Measurements from ENCODE around the gene ADD1. TPM values are rescaled to one million over a fixed set of nuclear protein-coding genes. Genes with fewer than 3 reads are reported as not detected.
A peak's percentile ranks its signal among the peaks of the same experiment; 100 is the strongest.

Gene ADD1
- total RNA-seq, 1 experiment from 2014 or later: 125 TPM

DNA sequence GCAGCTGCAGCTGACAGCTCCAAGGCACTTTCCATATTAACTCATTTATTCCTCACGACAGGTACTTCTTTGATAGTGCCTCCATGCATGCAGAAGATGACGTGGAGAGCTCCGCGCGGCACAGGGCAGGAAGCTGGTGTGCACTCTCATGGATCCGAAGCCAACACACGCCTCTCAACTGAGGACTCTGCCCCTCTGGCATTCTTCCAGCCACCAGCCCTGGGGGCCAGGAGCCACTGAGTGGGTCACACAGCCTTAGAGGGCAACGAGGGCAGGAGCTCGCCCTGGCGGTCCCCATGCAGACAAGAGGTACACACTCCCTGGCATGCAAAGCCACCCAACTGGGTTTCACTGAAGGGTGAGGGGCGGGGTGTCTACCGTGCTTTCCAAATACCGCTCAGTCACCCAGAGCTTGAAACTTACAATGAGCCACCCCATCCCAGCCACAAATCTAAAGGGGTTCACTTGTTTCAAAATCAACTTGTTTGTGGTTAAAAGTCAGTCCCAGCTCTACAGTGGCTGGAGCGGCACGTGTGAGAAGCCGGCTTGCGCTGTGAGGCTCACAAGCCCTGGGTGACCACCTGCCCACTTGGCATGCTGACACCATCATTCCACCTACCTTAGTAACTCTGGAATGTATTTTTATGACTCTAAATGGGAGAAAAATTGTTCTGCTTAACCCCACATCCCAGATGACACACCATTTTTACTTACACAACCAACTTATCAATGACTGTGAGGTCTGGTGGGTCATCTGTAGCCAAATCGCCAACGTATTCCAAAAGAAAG lies 103.4 kb downstream of the ADD1 start:
- BruUV-seq (replicated peaks): no TSS peak
- Mint-ChIP-seq H3K9me3 (ENCODE audit: low read depth, unreplicated experiment) (no peaks in the 10 kb centered on the region), H3K4me1 (ENCODE audit: low read depth, unreplicated experiment) (no peaks in the 10 kb centered on the region), H3K27me3 (ENCODE audit: unreplicated experiment) (no peaks in the 10 kb centered on the region), H3K27ac (ENCODE audit: unreplicated experiment) (no peak overlapping the region), H3K4me3 (ENCODE audit: low read depth, unreplicated experiment) (no peak overlapping the region), H3K36me3 (ENCODE audit: insufficient read depth, unreplicated experiment) (peaks cover 49% of the 10 kb centered on the region)
- CTCF ChIA-PET: interaction anchor here (0.5 kb wide), 1 partner anchor 49 kb away, joined by 4 read pairs; no protein-coding TSS in a partner anchor
- DNase-seq: no peak
- intact Hi-C loops (cut with micrococcal nuclease; ENCODE audit: unreplicated experiment): no loop called here
- TF ChIP-seq, protein P1, sequence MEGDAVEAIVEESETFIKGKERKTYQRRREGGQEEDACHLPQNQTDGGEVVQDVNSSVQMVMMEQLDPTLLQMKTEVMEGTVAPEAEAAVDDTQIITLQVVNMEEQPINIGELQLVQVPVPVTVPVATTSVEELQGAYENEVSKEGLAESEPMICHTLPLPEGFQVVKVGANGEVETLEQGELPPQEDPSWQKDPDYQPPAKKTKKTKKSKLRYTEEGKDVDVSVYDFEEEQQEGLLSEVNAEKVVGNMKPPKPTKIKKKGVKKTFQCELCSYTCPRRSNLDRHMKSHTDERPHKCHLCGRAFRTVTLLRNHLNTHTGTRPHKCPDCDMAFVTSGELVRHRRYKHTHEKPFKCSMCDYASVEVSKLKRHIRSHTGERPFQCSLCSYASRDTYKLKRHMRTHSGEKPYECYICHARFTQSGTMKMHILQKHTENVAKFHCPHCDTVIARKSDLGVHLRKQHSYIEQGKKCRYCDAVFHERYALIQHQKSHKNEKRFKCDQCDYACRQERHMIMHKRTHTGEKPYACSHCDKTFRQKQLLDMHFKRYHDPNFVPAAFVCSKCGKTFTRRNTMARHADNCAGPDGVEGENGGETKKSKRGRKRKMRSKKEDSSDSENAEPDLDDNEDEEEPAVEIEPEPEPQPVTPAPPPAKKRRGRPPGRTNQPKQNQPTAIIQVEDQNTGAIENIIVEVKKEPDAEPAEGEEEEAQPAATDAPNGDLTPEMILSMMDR (IDR thresholded peaks at IDR 0.05; ENCODE audit: unreplicated experiment): no peak

DNA sequence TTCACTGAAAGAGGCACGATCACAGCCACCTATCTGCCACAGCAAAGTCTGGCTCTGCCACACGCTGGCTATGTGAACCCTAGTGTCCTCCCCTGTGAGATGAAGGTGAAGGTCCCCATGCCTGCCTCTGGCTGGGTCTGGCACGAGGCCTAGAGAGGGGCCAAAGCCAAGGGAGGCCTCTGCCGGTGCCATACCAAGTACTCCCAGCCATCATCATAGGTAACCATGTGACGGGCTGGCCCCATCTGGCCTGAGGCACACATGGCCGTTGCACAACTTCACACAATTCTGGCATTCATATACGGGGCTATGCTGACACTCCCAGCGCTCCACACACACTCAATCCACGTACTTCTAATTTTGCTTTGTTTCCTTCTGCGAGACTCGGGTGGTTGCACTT lies 104.3 kb downstream of the ADD1 start:
- Mint-ChIP-seq H3K27me3 (ENCODE audit: unreplicated experiment) (no peaks in the 10 kb centered on the region), H3K27ac (ENCODE audit: unreplicated experiment) (no peak overlapping the region), H3K36me3 (ENCODE audit: insufficient read depth, unreplicated experiment) (peaks cover 49% of the 10 kb centered on the region), H3K4me1 (ENCODE audit: low read depth, unreplicated experiment) (no peaks in the 10 kb centered on the region), H3K4me3 (ENCODE audit: low read depth, unreplicated experiment) (no peak overlapping the region), H3K9me3 (ENCODE audit: low read depth, unreplicated experiment) (no peaks in the 10 kb centered on the region)
- CTCF ChIA-PET: no interaction called here
- no peak for DNase-seq
- intact Hi-C loops (cut with micrococcal nuclease; ENCODE audit: unreplicated experiment): no loop called here
- no TSS peak for BruUV-seq (replicated peaks)
- TF ChIP-seq, protein P1 (IDR thresholded peaks at IDR 0.05; ENCODE audit: unreplicated experiment): no peak

DNA sequence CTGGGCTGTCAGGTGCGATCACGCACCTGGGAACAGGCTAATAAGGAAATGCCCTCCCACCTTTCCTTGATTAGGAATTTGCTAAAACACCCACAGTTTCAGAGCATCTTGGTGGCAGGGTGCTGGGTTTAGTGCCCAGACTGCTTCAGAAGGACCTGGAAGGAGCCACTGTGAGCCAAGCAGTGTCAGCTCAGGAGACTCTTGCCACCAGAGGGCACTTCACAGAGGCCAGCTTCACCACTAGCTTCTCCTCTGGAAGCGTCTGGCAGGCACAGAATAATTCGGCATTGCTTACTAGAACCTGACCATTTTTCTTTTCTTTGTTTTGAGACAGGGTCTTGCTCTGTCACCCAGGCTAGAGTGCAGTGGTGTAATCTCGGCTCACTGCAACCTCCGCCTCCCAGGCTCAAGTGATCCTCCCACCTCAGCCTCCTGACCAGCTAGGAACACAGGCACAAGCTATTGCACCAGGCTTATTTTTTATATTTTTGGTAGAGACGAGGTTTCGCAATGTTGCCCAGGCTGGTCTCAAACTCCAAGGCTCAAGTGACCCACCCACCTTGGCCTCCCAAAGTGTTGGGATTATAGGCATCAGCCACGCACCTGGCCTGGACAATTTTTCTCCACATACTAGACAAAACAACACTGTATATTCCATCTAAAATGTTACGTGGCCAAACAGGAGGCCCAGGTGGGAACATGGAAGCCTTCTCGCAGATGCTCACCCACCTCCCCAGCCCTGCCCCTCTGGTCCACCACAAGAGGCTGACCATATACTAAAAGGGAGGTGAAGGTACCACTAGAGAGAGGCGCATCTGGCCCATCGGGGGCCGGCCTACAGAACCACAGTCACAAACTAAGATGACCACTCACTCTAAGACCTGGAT lies 105.5 kb downstream of the ADD1 start:
- intact Hi-C loops (cut with micrococcal nuclease; ENCODE audit: unreplicated experiment): no loop called here
- Mint-ChIP-seq H3K4me1 (ENCODE audit: low read depth, unreplicated experiment) (no peaks in the 10 kb centered on the region), H3K27me3 (ENCODE audit: unreplicated experiment) (no peaks in the 10 kb centered on the region), H3K27ac (ENCODE audit: unreplicated experiment) (no peak overlapping the region), H3K36me3 (ENCODE audit: insufficient read depth, unreplicated experiment) (peaks cover 42% of the 10 kb centered on the region), H3K4me3 (ENCODE audit: low read depth, unreplicated experiment) (no peak overlapping the region), H3K9me3 (ENCODE audit: low read depth, unreplicated experiment) (no peaks in the 10 kb centered on the region)
- CTCF ChIA-PET: no interaction called here
- no TSS peak for BruUV-seq (replicated peaks)
- TF ChIP-seq, protein P1 (IDR thresholded peaks at IDR 0.05; ENCODE audit: unreplicated experiment): peak; percentile 15
- DNase-seq: no peak

DNA sequence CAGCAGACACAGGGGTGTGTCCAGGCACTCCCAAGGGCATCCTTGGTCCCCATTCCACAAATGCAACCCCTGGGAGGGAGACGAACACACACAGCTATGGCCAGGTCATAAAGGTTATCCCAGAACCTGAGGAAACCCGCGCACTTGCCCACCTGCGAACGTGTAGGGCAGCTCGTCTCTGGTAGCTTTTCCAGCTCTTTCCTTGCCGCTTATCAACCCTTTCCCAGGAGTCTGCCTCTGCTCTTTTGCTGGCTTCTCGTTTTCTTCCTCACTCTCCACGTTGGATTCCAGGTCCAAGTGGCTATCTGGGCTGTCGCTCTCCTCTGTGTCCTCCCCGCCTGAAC lies 106.1 kb downstream of the ADD1 start:
- intact Hi-C loops (cut with micrococcal nuclease; ENCODE audit: unreplicated experiment): no loop called here
- CTCF ChIA-PET: no interaction called here
- Mint-ChIP-seq H3K36me3 (ENCODE audit: insufficient read depth, unreplicated experiment) (peaks cover 45% of the 10 kb centered on the region), H3K9me3 (ENCODE audit: low read depth, unreplicated experiment) (no peaks in the 10 kb centered on the region), H3K4me1 (ENCODE audit: low read depth, unreplicated experiment) (no peaks in the 10 kb centered on the region), H3K4me3 (ENCODE audit: low read depth, unreplicated experiment) (no peak overlapping the region), H3K27ac (ENCODE audit: unreplicated experiment) (no peak overlapping the region), H3K27me3 (ENCODE audit: unreplicated experiment) (no peaks in the 10 kb centered on the region)
- BruUV-seq (replicated peaks): no TSS peak
- no peak for DNase-seq
- TF ChIP-seq, protein P1 (IDR thresholded peaks at IDR 0.05; ENCODE audit: unreplicated experiment): no peak

Measured in Calu3 (cell line).